Esophagus muscularis mucosa (tissue), 4 donors: Measurements from ENCODE around the gene RERE. TPM values are rescaled to one million over a fixed set of nuclear protein-coding genes. Genes with fewer than 3 reads are reported as not detected.
"Not testable (repeated sequence)": the region's sequence is repeated elsewhere in the genome, so short reads cannot be mapped to it uniquely, and the experiment has no call there.

Experiments
- DNase-seq: peaks from one replicate; pipeline ENCODE4 v3.0.0-alpha.2; 2017; ENCODE audit errors: extremely low spot score
- H3K27ac ChIP-seq, 4 donors: fragments of 200-600 bp; sonication (generic); replicated peaks in 1 of 4; 1 replicate in 3 of 4; 2 replicates in 1 of 4; pipeline ENCODE4 v1.5.1; 2016 to 2019; ENCODE audit warnings: mild to moderate bottlenecking in 1 of 4
- H3K27me3 ChIP-seq, 4 donors: fragments of 200-600 bp; sonication (generic); one replicate each; pipeline versions ENCODE4 v1.5.1 to v1.6.0; 2016 to 2019
- H3K36me3 ChIP-seq, 4 donors: fragments of 200-600 bp; sonication (generic); one replicate each; pipeline ENCODE4 v1.5.1; 2016 to 2019
- H3K4me1 ChIP-seq, 4 donors: fragments of 200-600 bp; sonication (generic); one replicate each; pipeline ENCODE4 v1.5.1; 2016 to 2019
- H3K4me3 ChIP-seq, 4 donors: fragments of 200-600 bp; sonication (generic); 1 replicate in 2 of 4; 2 replicates in 2 of 4; pipeline ENCODE4 v1.5.1; 2016 to 2019; ENCODE audit warnings: mild to moderate bottlenecking in 4 of 4, moderate library complexity in 1 of 4
- H3K9me3 ChIP-seq, 4 donors: fragments of 200-600 bp; sonication (generic); 1 replicate in 3 of 4; 2 replicates in 1 of 4; pipeline ENCODE4 v1.5.1; 2016 to 2019
- CTCF ChIP-seq, 3 experiments: fragments of 200-600 bp in 2 of 3; fragments of 450-650 bp in 1 of 3; sonication (generic) in 2 of 3; IDR thresholded peaks; one replicate each; pipeline ENCODE4 v1.5.1; 2017 to 2019; ENCODE audit warnings: antibody characterized with exemption in 3 of 3, mild to moderate bottlenecking in 2 of 3, moderate library complexity in 1 of 3
- EP300 ChIP-seq: sonication (generic); formaldehyde crosslinking; IDR thresholded peaks from one replicate; pipeline ENCODE4 v1.6.1; 2017; ENCODE audit warnings: antibody characterized with exemption
- POLR2A ChIP-seq: fragments of 450-650 bp; IDR thresholded peaks from one replicate; pipeline ENCODE4 v1.6.1; 2017; ENCODE audit warnings: antibody characterized with exemption, moderate library complexity, mild to moderate bottlenecking, low read depth
- POLR2AphosphoS5 ChIP-seq, 2 donors: sonication (generic); formaldehyde crosslinking; IDR thresholded peaks; one replicate each; pipeline ENCODE4 v1.6.1; 2017; ENCODE audit warnings: antibody characterized with exemption in 2 of 2
- WGBS: methylation state at CpG from one replicate; pipeline ENCODE4 v1.1.5; 2018; 5-methylcytosine and 5-hydroxymethylcytosine counted together
- intact Hi-C: fragments of 100-400 bp; cut with DNase I; formaldehyde crosslinking; loops from one replicate; pipeline ENCODE4 v1.15.1; 2023
- total RNA-seq, 4 donors: library from RNA; depleted of rRNA; stranded (reverse); fragments of >200 nt; gene quantifications; one replicate each; pipeline versions ENCODE4 v1.1.0 to v1.2.1, GENCODE V29; 2016

The RERE gene
- total RNA-seq, 4 donors from 2014 or later = 133 to 212 (median 168) TPM

- peaks cover 35 to 56% (median 52%) of the 10 kb centered on the region in 4 donors for H3K4me1 ChIP-seq
- peak overlapping the region in 2 of 4 donors; percentile 59 for H3K27ac ChIP-seq
- H3K4me3 ChIP-seq = peak overlapping the region in 1 of 4 donors; percentile 32
- no peaks in the 10 kb centered on the region for H3K27me3 ChIP-seq
- WGBS = 57% methylated on average over 4 of the region's 4 CpGs
- H3K9me3 ChIP-seq = no peaks in the 10 kb centered on the region
- TF ChIP-seq EP300 (no peak), POLR2AphosphoS5 (IDR thresholded peaks at IDR 0.05) (no peak), POLR2A (no peak), CTCF (IDR thresholded peaks at IDR 0.05) (no peak)
- no peak for DNase-seq
- intact Hi-C loops = no loop called here
- no peaks in the 10 kb centered on the region for H3K36me3 ChIP-seq
These were observed 220.0 kb downstream of the RERE start for GRCh38 chr1:8597455-8597854.

GRCh38 chr1:8595941-8596340, 221.5 kb downstream of the RERE start:
- H3K27me3 ChIP-seq = no peaks in the 10 kb centered on the region
- H3K4me1 ChIP-seq = peaks cover 36 to 60% (median 59%) of the 10 kb centered on the region in 4 donors
- no peak overlapping the region for H3K4me3 ChIP-seq
- peak overlapping the region in 1 of 4 donors; percentile 26 for H3K27ac ChIP-seq
- WGBS = 22% methylated on average over 1 of the region's 1 CpG
- H3K9me3 ChIP-seq = no peaks in the 10 kb centered on the region
- intact Hi-C loops = no loop called here
- TF ChIP-seq CTCF (IDR thresholded peaks at IDR 0.05) (no peak), POLR2A (no peak), POLR2AphosphoS5 (IDR thresholded peaks at IDR 0.05) (no peak), EP300 (no peak)
- DNase-seq = no peak
- no peaks in the 10 kb centered on the region for H3K36me3 ChIP-seq

- Histone ChIP-seq H3K9me3 (no peaks in the 10 kb centered on the region), H3K27ac (no peak overlapping the region), H3K4me3 (no peak overlapping the region), H3K27me3 (no peaks in the 10 kb centered on the region), H3K36me3 (no peaks in the 10 kb centered on the region), H3K4me1 (peaks cover 42 to 62% (median 59%) of the 10 kb centered on the region in 4 donors)
- DNase-seq = no peak
- TF ChIP-seq CTCF (IDR thresholded peaks at IDR 0.05) (no peak), POLR2AphosphoS5 (IDR thresholded peaks at IDR 0.05) (no peak), EP300 (no peak), POLR2A (no peak)
- intact Hi-C loops = no loop called here
These were observed 222.1 kb downstream of the RERE start for GRCh38 chr1:8595332-8595731.

- H3K36me3 ChIP-seq, H3K9me3 ChIP-seq, H3K27me3 ChIP-seq, intact Hi-C loops, DNase-seq, H3K27ac ChIP-seq, H3K4me3 ChIP-seq: not testable (repeated sequence)
- 93% methylated on average over 3 of the region's 3 CpGs for WGBS
- H3K4me1 ChIP-seq = peaks cover 28 to 45% (median 41%) of the 10 kb centered on the region in 4 donors
These were observed 224.1 kb downstream of the RERE start for GRCh38 chr1:8593292-8593691.

- Histone ChIP-seq H3K4me1 (peaks cover 13 to 28% (median 24%) of the 10 kb centered on the region in 4 donors), H3K27ac (no peak overlapping the region), H3K27me3 (no peaks in the 10 kb centered on the region), H3K9me3 (no peaks in the 10 kb centered on the region), H3K36me3 (no peaks in the 10 kb centered on the region), H3K4me3 (no peak overlapping the region)
- no peak for DNase-seq
- WGBS = 88% methylated on average over 5 of the region's 5 CpGs
- TF ChIP-seq POLR2A (no peak), POLR2AphosphoS5 (IDR thresholded peaks at IDR 0.05) (no peak), EP300 (no peak), CTCF (IDR thresholded peaks at IDR 0.05) (no peak)
- intact Hi-C loops = no loop called here
These were observed 225.9 kb downstream of the RERE start for GRCh38 chr1:8591569-8591968.
